Neural crest cell (in vitro differentiated cells): ENCODE measurements around the gene DCAF10. TPM values are rescaled to one million over a fixed set of nuclear protein-coding genes. Genes with fewer than 3 reads are reported as not detected.
"Not testable (repeated sequence)": the region's sequence is repeated elsewhere in the genome, so short reads cannot be mapped to it uniquely, and the experiment has no call there.

Experiments
- DNase-seq: peaks from one replicate; pipeline ENCODE4 v3.0.0; 2021; ENCODE audit warnings: low read depth, mixed read lengths, low spot score
- H3K27ac Mint-ChIP-seq: one replicate; pipeline ENCODE4 v1.8.0; 2021; ENCODE audit warnings: mild to moderate bottlenecking, mixed read lengths; ENCODE audit not compliant: unreplicated experiment
- H3K27me3 Mint-ChIP-seq: 2 replicates; pipeline ENCODE4 v1.8.0; 2021; ENCODE audit warnings: low read depth, mild to moderate bottlenecking, mixed read lengths
- H3K36me3 Mint-ChIP-seq: 2 replicates; pipeline ENCODE4 v1.8.0; 2021; ENCODE audit warnings: low read depth, mild to moderate bottlenecking, mixed read lengths
- H3K4me1 Mint-ChIP-seq: 2 replicates; pipeline ENCODE4 v1.8.0; 2021; ENCODE audit warnings: mixed read lengths
- H3K4me3 Mint-ChIP-seq: one replicate; pipeline ENCODE4 v1.8.0; 2021; ENCODE audit warnings: mild to moderate bottlenecking, mixed read lengths
- H3K9me3 Mint-ChIP-seq: 2 replicates; pipeline ENCODE4 v1.8.0; 2021; ENCODE audit warnings: mixed read lengths
- CTCF ChIP-seq: fragments of 200-600 bp; sonication (generic); conservative IDR thresholded peaks from 2 replicates; pipeline ENCODE4 v1.5.0; 2021; ENCODE audit warnings: antibody characterized with exemption, mild to moderate bottlenecking
- total RNA-seq: library from RNA; stranded (reverse); gene quantifications from 2 replicates; pipeline ENCODE4 v1.2.1, GENCODE V29; 2021

DCAF10 gene
- total RNA-seq, 1 donor from 2014 or later, result 25.1 TPM

- DNase-seq, result no peak
- H3K27ac Mint-ChIP-seq, result no peak overlapping the region
- peaks cover 10% of the 10 kb centered on the region for H3K4me1 Mint-ChIP-seq
- H3K36me3 Mint-ChIP-seq, result peaks cover 6% of the 10 kb centered on the region
- no peak overlapping the region for H3K4me3 Mint-ChIP-seq
- no peaks in the 10 kb centered on the region for H3K9me3 Mint-ChIP-seq
- TF ChIP-seq CTCF, result no peak
- no peaks in the 10 kb centered on the region for H3K27me3 Mint-ChIP-seq
Observed at GRCh38 chr9:37758747-37759146, 41.9 kb upstream of the DCAF10 start.

- Mint-ChIP-seq H3K27ac (no peak overlapping the region), H3K4me1 (no peaks in the 10 kb centered on the region), H3K9me3 (no peaks in the 10 kb centered on the region), H3K27me3 (no peaks in the 10 kb centered on the region), H3K4me3 (no peak overlapping the region), H3K36me3 (peaks cover 15% of the 10 kb centered on the region)
- DNase-seq, result no peak
- no peak for TF ChIP-seq CTCF
Observed at GRCh38 chr9:37760416-37761161, 40.0 kb upstream of the DCAF10 start.

GRCh38 chr9:37761511-37761910 lies 39.1 kb upstream of the DCAF10 start:
- Mint-ChIP-seq H3K4me3 (no peak overlapping the region), H3K27ac (no peak overlapping the region), H3K27me3 (no peaks in the 10 kb centered on the region), H3K9me3 (no peaks in the 10 kb centered on the region), H3K36me3 (peaks cover 19% of the 10 kb centered on the region), H3K4me1 (no peaks in the 10 kb centered on the region)
- no peak for DNase-seq
- TF ChIP-seq CTCF, result no peak

GRCh38 chr9:37765263-37765662 lies 35.3 kb upstream of the DCAF10 start:
- not testable (repeated sequence) for H3K9me3 Mint-ChIP-seq, H3K4me3 Mint-ChIP-seq, H3K27ac Mint-ChIP-seq, H3K4me1 Mint-ChIP-seq, DNase-seq, H3K27me3 Mint-ChIP-seq
- H3K36me3 Mint-ChIP-seq, result peaks cover 23% of the 10 kb centered on the region

GRCh38 chr9:37769306-37769705 lies 31.3 kb upstream of the DCAF10 start:
- H3K4me3 Mint-ChIP-seq, result no peak overlapping the region
- no peak overlapping the region for H3K27ac Mint-ChIP-seq
- peaks cover 18% of the 10 kb centered on the region for H3K36me3 Mint-ChIP-seq
- H3K27me3 Mint-ChIP-seq, result no peaks in the 10 kb centered on the region
- no peak for DNase-seq
- H3K4me1 Mint-ChIP-seq, result no peaks in the 10 kb centered on the region
- no peak for TF ChIP-seq CTCF
- H3K9me3 Mint-ChIP-seq, result no peaks in the 10 kb centered on the region

GRCh38 chr9:37769995-37770394 lies 30.6 kb upstream of the DCAF10 start:
- TF ChIP-seq CTCF, result no peak
- Mint-ChIP-seq H3K36me3 (peaks cover 17% of the 10 kb centered on the region), H3K4me3 (no peak overlapping the region), H3K4me1 (no peaks in the 10 kb centered on the region), H3K9me3 (no peaks in the 10 kb centered on the region), H3K27me3 (no peaks in the 10 kb centered on the region), H3K27ac (no peak overlapping the region)
- DNase-seq, result no peak
